Measurements from ENCODE around the gene ARHGAP24.

ARHGAP24 gene

GRCh38 chr4:85783483-85783882 is 308.5 kb downstream of the ARHGAP24 start:
- no peak for TF ChIP-seq YY1 (IDR thresholded peaks at IDR 0.05; ENCODE audit: low read depth)
- TF ChIP-seq FOXM1 (IDR thresholded peaks at IDR 0.05; ENCODE audit: borderline replicate concordance, low read depth): no peak
- no peak for TF ChIP-seq RAD21 (IDR thresholded peaks at IDR 0.05; ENCODE audit: low read depth)
- TF ChIP-seq EP300 (IDR thresholded peaks at IDR 0.05; ENCODE audit: borderline replicate concordance): no peak
- TF ChIP-seq MAX (IDR thresholded peaks at IDR 0.05): no peak
- TF ChIP-seq NFIC (IDR thresholded peaks at IDR 0.05): no peak
- no peak for TF ChIP-seq USF1 (IDR thresholded peaks at IDR 0.05)
- TF ChIP-seq EGR1 (IDR thresholded peaks at IDR 0.05): no peak
- TF ChIP-seq TAF1 (IDR thresholded peaks at IDR 0.05; ENCODE audit: low read depth): no peak
- TF ChIP-seq TCF12 (IDR thresholded peaks at IDR 0.05; ENCODE audit: low read depth): no peak

GRCh38 chr4:85783900-85784299 is 308.9 kb downstream of the ARHGAP24 start:
- TF ChIP-seq CEBPB (IDR thresholded peaks at IDR 0.05): no peak
- no peak for TF ChIP-seq EP300 (IDR thresholded peaks at IDR 0.05; ENCODE audit: borderline replicate concordance)
- TF ChIP-seq REST (IDR thresholded peaks at IDR 0.05; ENCODE audit: low read depth): no peak
- TF ChIP-seq FOXM1 (IDR thresholded peaks at IDR 0.05; ENCODE audit: borderline replicate concordance, low read depth): no peak
- TF ChIP-seq TEAD4 (IDR thresholded peaks at IDR 0.05): no peak
- TF ChIP-seq YY1 (IDR thresholded peaks at IDR 0.05; ENCODE audit: low read depth): no peak
- TF ChIP-seq USF1 (IDR thresholded peaks at IDR 0.05): no peak
- no peak for TF ChIP-seq MAX (IDR thresholded peaks at IDR 0.05)

- TF ChIP-seq EP300 (IDR thresholded peaks at IDR 0.05; ENCODE audit: borderline replicate concordance): no peak
- TF ChIP-seq TAF1 (IDR thresholded peaks at IDR 0.05; ENCODE audit: low read depth): no peak
- TF ChIP-seq CREB1 (IDR thresholded peaks at IDR 0.05; ENCODE audit: low read depth): no peak
- no peak for TF ChIP-seq TCF12 (IDR thresholded peaks at IDR 0.05; ENCODE audit: low read depth)
- no peak for TF ChIP-seq USF1 (IDR thresholded peaks at IDR 0.05)
- no peak for TF ChIP-seq ZBTB7A (IDR thresholded peaks at IDR 0.05; ENCODE audit: low read depth)
- TF ChIP-seq FOXM1 (IDR thresholded peaks at IDR 0.05; ENCODE audit: borderline replicate concordance, low read depth): no peak
- no peak for TF ChIP-seq CEBPB (IDR thresholded peaks at IDR 0.05)
- TF ChIP-seq REST (IDR thresholded peaks at IDR 0.05; ENCODE audit: low read depth): no peak
- no peak for TF ChIP-seq MAX (IDR thresholded peaks at IDR 0.05)
- no peak for TF ChIP-seq NFIC (IDR thresholded peaks at IDR 0.05)
- TF ChIP-seq TEAD4 (IDR thresholded peaks at IDR 0.05): no peak
- TF ChIP-seq RAD21 (IDR thresholded peaks at IDR 0.05; ENCODE audit: low read depth): no peak
- TF ChIP-seq YY1 (IDR thresholded peaks at IDR 0.05; ENCODE audit: low read depth): no peak
- no peak for TF ChIP-seq EGR1 (IDR thresholded peaks at IDR 0.05)
Measured at GRCh38 chr4:85784348-85784747, 309.4 kb downstream of the ARHGAP24 start.

- no peak for TF ChIP-seq RAD21 (IDR thresholded peaks at IDR 0.05; ENCODE audit: low read depth)
- TF ChIP-seq ZBTB7A (IDR thresholded peaks at IDR 0.05; ENCODE audit: low read depth): no peak
- TF ChIP-seq TEAD4 (IDR thresholded peaks at IDR 0.05): no peak
- no peak for TF ChIP-seq NFIC (IDR thresholded peaks at IDR 0.05)
Measured at GRCh38 chr4:85784947-85785346, 310.0 kb downstream of the ARHGAP24 start.

GRCh38 chr4:85787133-85787532 is 312.2 kb downstream of the ARHGAP24 start:
- no peak for TF ChIP-seq MAX (IDR thresholded peaks at IDR 0.05)

GRCh38 chr4:85788604-85789003 is 313.7 kb downstream of the ARHGAP24 start:
- TF ChIP-seq RAD21 (IDR thresholded peaks at IDR 0.05; ENCODE audit: low read depth) (no peak), TEAD4 (IDR thresholded peaks at IDR 0.05) (no peak), FOXM1 (IDR thresholded peaks at IDR 0.05; ENCODE audit: borderline replicate concordance, low read depth) (no peak), MAX (IDR thresholded peaks at IDR 0.05) (no peak), REST (IDR thresholded peaks at IDR 0.05; ENCODE audit: low read depth) (no peak), USF1 (IDR thresholded peaks at IDR 0.05) (no peak), TCF12 (IDR thresholded peaks at IDR 0.05; ENCODE audit: low read depth) (no peak)
